SK-N-DZ (cell line): Measurements from ENCODE around the gene SDR42E2.
"Not testable (repeated sequence)": the region's sequence is repeated elsewhere in the genome, so short reads cannot be mapped to it uniquely, and the experiment has no call there.

Experiments used
- DNase-seq: peaks from one replicate; pipeline ENCODE4 v3.0.0-alpha.2; 2015; ENCODE audit warnings: low spot score

Gene SDR42E2

GRCh38 chr16:22213801-22214200 lies 51.5 kb downstream of the SDR42E2 start:
- no peak for DNase-seq

DNA sequence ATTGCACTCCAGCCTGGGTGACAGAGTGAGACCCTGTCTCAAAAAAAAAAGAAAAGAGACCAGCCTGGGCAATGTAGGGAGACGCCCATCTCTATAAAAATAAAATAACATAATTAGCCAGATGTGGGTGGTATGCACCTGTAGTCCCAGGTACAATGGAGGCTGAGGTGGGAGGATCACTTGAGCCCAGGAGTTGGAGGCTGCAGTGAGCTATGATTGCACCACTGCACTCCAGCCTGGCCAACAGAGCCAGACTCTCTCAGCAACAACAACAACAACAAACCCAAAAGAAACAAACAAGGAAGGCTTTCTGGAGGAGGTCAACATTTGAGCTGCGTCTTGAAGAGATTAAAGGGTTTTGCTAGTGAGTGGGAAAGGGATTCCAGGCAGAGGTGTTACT lies 52.1 kb downstream of the SDR42E2 start:
- no peak for DNase-seq

DNA sequence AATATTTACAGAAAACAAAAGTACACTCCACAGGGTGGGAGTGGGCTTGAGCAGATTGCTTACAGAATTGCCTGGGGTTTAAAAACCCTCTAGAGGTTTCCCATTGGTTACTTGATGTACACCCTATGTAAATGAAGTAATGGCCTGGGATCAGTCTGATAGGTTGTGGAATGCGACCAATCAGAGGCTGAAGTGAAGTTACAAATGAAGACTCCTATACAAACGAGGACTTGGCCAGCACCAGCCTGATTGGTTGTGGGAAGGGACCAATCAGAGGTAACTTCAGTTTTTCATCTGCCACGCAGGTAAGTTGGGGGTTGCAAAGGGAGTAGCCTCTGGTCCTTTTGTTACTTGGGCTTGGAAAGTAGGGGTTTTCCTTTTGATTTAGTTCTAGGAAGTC lies 52.6 kb downstream of the SDR42E2 start:
- no peak for DNase-seq

DNA sequence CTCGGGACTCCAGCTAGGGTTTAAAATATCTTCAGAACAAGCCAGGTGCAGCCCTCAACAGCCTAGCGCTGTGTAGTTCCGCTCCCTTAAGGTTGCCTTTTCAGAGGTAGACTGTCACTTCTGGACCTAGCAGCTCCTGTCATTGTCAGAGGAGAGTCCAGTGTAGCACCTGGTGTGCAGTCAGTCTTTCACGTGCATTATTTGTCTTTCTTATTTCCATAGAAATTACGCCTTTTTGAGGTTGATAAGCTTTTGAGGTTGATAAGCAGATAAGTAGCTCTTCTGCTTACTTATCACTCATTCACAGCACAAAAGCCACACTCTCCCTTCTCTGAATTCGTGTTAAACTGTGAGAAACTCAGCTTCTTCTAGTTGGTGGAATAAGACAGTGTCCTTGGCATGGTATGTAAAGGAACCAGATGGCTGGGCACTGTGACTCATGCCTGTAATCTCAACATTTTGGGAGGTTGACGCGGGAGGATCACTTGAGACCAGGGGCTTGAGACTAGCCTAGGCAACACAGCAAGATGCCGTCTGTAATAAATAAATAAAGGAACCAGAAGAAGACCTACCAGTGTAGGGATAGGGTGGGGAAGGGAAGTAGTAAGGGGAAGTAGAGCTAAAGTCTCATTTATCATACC lies 54.0 kb downstream of the SDR42E2 start:
- no peak for DNase-seq

- DNase-seq, result not testable (repeated sequence)
These were observed 54.5 kb downstream of the SDR42E2 start for GRCh38 chr16:22216832-22217225.

GRCh38 chr16:22217890-22218730 lies 55.8 kb downstream of the SDR42E2 start:
- no peak for DNase-seq

DNA sequence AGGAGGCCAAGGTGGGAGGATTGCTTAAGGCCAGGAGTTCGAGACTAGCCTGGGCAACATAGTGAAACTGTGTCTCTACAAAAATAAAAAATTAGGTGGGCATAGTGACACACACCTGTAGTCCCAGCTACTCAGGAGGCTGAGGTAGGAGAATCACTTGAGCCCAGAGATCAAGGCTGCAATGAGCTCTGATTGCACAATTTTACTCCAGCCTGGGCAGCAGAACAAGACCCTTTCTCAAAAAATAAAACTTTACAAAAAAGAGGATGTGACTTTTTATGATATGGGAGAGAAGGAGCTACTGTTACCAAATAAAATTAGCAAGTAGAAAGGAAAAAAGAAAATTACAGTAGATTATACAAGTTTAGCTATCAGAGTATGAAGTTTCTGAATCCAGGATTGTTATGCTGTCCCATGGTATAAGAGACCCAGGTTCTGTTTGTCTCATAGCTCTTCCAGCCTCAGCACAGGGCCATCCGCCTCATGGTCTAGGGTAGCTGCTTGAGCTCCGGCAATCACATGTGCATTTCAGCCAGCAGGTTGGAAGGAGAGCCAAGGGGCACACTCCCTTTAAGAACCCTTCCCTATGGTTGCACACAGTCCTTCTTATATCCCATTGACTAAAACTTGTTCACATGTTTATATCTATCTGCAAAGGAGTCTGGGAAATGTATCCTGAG lies 57.2 kb downstream of the SDR42E2 start:
- no peak for DNase-seq

GRCh38 chr16:22220069-22220440 lies 57.7 kb downstream of the SDR42E2 start:
- DNase-seq, result no peak

DNA sequence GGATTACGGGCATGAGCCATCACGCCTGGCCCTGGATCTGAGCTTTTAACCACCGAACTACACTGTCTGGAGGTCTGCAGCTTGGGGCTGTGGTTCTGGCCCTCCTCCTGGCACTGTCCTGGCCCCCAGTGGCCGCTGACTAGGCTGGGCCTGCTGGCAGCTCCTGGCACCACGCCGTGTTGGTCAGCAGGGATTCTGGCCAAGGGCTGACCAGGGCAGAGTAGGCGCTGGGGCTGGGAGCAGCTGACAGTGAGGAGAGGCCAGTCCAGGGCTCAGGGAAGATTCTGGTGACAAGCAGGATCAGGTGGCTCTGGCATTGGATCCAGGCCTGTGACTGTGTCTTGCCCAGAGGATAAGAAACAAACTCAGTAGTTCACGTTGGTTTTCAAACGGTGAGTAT lies 58.4 kb downstream of the SDR42E2 start:
- no peak for DNase-seq

GRCh38 chr16:22222006-22222405 lies 59.7 kb downstream of the SDR42E2 start:
- DNase-seq, result no peak

DNA sequence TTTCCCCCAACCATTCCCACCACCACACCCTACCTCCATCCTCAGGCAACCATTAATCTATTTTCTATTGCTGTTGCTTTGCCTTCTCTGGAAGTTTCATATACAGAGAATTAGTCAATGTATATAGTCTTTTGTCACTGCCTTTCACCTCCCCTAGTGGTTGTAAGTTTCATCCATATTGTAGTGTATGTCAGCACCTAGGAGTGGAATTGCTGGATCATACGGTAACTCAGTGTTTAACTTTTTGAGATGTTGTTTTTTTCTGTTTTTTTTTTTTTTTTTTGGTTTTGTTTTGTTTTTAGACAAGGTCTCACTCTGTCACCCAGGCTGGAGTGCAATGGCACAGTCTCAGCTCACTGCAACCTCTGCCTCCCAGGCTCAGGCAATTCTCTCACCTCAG lies 60.7 kb downstream of the SDR42E2 start:
- DNase-seq, result no peak

DNA sequence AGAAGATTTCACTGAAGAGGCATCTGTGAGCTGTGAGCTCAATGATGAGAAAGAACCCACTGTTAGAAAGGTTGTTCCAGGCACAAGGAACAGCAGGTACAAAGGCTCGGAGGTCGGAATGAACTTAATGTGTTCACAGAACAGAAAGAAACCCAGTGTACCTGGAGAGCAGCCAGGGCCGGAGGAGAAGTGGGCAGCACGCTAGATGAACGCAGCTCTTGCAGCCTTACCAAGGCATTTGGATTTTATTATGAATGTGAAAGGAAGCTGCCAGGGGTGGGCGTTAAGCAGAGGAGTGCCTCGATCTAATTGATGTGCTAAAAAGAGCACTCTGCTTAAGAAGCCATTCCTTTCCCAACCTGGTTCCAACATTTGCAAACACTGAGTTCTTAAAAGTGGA lies 62.8 kb downstream of the SDR42E2 start:
- DNase-seq, result no peak

GRCh38 chr16:22229889-22230288 lies 67.6 kb downstream of the SDR42E2 start:
- DNase-seq, result no peak

- DNase-seq, result no peak
These were observed 70.2 kb downstream of the SDR42E2 start for GRCh38 chr16:22232277-22233036.

DNA sequence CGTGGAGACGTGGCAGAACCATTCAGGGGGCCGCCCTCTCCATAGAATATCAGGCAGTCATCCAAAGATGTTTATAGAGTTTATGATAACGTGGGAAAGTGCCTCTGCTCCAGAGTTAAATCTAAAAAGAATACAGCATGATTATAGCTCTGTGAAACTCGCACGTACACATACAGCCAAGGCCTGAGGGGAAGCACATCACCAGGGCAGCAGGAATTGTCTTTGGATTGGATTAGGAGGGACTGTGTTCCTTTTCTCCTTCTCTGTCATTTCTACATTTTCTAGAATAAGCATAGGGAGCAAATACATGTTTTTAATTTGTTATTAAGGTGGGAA lies 70.7 kb downstream of the SDR42E2 start:
- DNase-seq, result no peak

DNA sequence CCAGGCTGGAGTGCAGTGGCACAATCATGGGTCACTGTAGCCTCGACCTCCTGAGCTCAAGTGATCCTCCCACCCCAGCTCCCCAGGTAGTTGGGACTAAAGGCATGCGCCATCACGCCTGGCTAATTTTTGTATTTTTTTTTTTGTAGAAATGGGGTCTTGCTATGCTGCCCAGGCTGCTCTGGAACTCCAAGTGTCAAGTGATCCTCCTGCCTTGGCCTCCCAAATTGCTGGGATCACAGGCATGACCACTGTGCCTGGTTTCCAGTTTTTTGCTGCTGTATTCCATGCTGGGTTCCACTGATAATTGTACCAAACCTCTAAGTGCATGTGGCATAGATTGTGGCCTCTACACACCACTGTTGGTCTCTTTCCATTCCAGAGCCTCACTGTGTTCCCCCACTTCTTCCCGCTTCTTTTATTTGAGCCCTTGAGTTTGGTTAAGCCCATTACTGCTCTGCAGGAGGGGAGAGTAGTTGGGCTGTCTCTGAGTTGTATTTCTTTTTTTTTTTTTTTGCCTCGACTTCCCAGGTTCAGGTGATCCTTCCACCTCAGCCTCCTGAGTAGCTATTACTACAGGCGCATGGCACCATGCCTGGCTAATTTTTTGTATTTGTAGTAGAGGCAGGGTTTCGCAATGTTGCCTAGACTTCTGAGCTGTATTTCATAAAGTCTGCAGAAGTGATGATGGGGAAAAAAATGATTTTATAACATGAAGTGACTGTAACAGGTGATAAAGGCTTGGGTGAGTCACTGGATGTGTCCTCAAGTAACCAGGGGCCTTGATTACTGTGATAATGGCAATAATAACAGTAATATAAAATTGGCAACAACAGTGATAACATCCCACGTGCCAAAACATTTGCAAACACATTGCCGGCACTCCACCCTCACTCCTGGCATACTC lies 73.8 kb downstream of the SDR42E2 start:
- DNase-seq, result no peak

DNA sequence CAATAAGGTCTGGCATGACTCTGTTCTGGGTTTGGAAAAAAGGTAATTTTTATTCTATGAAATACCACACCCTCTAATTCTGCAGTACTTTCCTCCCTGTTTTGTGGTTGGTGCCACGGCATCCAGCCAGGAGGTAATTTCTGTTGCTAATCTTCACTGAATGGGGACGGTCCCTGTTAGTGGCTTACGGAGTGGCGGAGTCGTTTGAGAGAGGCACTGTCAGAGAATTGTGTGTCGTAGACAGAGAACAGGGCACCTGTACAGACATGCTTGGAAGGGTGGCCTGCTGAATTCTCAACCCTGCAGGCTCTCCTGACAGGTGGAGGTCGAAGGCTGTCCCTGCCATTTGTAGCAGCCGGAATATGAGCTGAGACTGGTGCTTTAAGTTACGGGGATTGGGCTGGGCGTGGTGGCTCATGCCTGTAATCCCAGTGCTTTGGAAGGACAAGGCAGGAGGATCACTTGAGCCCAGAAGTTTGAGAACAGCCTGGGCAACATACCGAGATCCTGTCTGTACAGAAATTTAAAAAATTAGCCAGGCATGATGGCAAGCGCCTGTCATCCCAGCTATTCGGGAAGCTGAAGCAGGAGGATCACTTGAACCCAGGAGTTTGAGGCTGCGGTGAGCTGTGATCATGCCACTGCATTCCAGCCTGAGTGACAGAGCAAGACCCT lies 77.0 kb downstream of the SDR42E2 start:
- DNase-seq, result no peak

DNA sequence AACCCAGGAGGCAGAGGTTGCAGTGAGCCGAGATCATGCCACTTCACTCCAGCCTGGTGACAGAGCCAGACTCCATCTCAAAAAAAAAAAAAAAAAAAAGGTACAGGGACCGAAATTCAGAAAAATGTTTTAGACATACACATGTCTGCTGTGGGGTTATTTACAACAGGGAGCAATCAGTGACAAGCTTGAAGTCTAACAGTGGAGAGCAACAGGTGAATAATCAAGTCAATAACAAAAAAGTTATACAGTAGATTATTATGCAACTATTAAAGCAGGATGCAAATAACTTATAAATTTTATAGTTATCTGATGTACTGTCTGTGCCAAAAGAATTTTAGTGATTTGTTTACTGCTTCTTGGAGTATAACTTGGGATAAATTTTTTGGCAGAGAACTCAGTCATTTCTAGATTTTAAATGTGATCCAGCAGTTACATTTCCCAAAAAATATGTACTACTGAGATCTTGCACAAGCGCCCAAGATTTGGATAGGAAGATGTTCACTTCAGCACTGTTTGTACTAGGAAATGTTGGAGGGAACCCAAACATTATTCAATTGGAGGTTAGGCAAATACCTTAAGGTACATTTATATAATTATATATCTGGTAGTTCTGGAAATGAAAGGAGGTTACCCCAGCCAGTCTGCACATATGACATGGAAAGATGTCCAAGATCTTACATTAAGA lies 77.9 kb downstream of the SDR42E2 start:
- DNase-seq, result no peak
